NCI-H1694 (cell line): ENCODE measurements around the gene DOC2A.
"Not testable (repeated sequence)": the region's sequence is repeated elsewhere in the genome, so short reads cannot be mapped to it uniquely, and the experiment has no call there.

Experiments
- DNase-seq: peaks from one replicate; lab custom pipeline; 2025; lab: John Stamatoyannopoulos, UW

DOC2A gene

DNA sequence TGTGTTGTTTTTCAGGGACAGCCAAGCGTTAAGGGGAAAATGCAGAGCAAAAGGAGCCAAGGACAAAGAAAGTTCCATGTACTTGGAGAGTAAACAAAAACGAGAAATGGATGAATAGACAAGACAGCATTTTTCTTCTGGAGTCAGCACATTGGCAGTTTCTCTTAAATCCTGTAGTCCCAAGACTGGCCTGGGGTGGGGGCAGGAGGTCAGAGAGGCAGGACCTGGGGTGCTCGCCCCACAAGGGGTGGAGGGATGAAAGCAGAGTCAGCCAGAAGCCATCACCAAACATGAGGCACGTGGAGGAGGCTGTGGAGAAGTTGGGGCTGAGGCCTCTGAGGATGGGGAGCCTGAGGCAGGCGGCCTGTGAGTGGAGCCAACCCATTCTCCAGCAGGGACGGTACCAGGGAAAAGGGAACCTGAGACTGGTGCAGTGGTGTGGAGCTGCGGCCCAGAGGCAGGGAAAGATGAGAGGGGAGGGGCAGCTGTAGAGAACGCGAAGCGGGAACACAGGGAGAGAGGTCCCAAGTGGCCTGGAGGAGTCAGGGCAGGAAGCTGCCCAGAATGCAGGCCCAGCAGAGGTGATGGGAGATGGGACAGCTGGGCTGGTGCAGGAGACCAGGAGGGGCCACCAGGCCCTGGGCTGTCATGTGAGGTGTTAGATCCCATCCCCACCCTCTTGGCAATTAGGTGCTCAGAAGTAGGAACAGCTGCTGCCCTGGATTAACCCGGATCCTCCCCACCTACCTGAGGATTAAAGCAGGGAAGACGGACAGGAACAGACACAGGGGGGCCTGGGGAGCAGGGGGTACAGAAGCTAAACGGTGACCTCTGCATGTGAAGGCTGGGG lies 17.0 kb upstream of the DOC2A start:
- no peak for DNase-seq

DNA sequence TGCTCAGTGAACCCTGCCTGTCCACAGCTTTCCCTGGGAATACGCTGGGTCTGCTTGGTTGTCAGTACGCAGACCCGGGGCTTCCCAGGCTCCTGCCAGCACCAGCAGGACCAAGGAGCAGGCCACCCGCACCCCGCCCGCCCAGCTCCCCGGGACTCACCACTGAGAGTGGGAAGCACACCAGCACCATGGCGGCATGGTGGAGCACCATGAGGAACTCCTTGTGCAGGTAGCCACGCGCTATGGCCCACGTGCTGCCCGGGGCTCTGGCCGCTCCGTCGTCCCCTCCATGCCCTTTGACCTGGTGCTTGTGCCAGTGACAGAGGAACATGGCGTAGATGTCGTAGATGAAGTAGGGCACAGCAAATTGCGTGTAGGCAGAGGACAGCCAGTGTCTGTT lies 15.6 kb upstream of the DOC2A start:
- DNase-seq, result no peak

DNA sequence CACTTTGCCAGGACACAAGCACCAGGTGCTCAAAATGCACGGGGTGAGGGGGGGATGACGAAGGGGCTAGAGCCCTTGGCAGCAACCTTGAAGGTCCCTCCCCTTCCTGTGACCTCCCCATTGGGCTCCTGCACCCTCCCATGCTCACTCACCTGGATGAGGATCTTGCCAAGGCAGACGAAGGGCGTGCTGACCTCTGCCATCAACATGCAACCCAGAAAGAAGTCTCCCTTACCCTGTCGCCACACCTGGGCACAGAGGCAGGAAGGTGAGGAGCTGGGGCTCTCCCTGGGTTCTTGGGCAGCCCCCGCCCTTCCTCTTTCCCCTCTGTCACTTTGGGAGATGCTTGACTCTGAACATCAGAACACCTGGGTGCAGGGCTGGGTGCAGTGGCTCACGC lies 14.7 kb upstream of the DOC2A start:
- no peak for DNase-seq

DNA sequence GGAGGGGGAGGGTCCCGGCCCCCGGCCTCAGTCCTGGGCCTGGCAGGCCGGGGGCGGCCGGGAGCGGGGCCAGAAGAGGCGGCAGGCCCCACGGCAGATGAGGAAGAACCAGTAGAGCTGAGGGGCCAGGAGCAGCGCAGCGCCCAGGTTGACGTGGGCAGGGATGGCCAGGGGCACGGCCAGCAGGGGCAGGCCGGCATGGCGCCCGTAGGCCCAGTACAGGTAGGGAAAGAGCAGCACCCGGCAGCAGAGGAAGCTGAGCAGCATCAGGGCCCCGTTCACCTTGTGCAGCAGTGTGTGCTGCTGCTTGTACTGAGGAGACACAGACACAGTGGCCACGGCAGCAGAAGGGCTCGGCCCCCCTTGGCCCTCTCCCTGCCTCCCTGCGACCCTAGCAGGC lies 14.3 kb upstream of the DOC2A start:
- DNase-seq, result no peak

DNA sequence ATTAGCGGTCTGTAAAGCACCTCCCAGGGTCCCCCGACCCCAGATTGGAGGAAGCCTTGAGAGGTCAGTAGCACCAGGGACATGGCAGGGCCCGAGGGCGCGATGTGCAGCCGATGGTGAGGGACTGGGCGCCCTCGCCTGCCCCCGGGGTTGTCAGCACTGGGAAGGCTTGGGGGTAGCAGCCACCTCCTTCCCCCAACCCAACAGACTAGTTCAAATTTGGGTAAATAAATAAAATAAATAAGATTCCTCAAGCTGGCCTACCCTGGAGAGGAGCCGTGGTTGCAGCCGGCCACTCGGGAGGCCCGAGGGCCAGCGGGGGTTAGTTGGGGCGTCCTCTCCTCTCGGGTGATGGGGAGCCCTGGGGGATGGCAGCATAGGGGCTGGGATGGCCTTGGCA lies 13.6 kb upstream of the DOC2A start:
- DNase-seq, result no peak

DNA sequence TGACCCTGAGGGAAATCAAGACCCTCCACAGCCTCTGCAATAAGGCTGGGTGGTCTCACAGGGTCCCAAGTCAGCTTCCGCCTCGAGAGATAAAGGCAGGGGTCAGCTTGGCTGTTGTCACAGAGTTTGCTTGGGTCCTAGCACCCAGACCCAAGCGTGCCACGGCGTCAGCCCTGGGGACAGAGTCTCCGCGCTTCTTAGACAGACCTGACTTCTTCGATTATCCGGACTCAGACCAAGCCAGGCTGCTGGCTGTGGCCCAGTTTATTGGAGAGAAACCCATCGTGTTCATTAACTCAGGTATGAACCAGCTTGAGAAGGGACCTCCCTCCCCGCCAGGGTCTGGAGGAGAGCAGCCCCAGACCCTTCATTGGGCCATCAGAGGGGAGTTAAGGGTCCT lies 12.8 kb upstream of the DOC2A start:
- DNase-seq, result no peak

DNA sequence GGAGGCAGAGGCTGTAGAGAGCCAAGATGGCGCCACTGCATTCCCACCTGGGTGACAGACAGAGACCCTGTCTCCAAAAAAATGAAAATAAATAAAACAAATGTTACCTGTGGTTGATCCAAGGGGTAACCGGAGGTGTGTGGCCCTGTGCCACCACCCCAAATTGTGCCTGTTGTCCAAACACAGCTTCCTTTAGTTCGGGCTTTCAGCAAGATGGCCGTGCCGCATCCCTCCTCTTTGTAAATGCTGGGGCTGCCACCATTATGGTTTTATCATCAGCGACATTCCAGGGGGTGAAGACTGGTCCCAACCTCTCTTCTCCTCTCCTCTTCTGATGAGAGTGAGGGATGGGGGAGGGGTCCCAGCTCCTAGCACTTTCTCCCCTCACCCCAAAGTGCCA lies 12.1 kb upstream of the DOC2A start, which contains the start of gene C16orf92:
Gene C16orf92, plus strand, starts transcription at position 312 of the 400 bp plus-strand sequence. CDS start 143 bp downstream, outside the sequence.
- no peak for DNase-seq

DNA sequence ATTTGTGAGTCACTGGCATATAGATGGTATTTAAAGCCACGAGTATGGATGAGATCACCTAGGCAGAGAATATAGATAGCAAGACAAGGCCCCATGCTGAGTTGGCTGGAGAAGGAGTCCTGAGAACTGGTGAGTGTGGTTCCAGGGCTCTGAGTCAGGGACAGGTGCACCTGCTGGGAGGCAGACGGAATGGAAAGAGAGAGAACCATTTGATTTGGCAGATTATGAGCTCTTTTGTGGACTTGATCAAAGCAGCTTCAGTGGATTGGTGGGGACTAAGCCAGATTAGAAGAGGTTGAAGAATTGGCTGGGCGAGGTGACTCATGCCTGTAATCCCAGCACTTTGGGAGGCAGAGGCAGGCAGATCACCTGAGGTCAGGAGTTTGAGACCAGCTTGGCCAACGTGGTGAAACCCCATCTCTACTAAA lies 7.9 kb upstream of the DOC2A start:
- no peak for DNase-seq

DNA sequence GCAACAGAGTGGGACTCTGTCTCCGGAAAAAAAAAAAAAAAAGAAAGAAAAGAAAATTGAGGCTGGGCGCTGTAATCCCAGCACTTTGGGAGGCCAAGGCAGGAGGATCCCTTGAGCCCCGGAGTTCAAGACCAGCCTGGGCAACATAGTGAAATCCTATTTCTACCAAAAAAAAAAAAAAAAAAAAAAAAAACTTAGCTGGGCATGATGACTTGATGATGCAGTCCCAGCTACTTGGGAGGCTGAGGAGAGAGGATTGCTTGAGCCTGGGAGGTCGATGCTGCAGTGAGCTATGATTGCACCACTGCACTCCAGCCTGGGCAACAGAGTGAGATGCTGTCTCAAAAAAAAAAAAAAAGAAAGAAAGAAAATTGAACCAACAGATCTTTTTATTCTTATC lies 7.1 kb upstream of the DOC2A start:
- DNase-seq, result not testable (repeated sequence)

DNA sequence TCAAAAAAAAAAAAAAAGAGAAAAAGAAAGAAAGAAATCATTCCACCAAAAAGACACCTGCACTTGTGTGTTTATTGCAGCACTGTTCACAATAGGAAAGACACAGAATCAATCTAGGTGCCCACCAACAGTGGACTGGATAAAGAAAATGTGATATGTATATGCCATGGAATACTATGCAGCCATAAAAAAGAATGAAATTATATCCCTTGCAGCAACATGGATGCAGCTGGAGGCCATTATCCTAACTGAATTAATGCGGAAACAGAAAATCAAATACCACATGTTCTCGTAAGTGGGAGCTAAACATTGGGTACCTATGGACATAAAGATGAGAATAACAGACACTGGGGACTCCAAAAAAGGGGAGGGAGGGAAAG lies 6.4 kb upstream of the DOC2A start:
- no peak for DNase-seq

DNA sequence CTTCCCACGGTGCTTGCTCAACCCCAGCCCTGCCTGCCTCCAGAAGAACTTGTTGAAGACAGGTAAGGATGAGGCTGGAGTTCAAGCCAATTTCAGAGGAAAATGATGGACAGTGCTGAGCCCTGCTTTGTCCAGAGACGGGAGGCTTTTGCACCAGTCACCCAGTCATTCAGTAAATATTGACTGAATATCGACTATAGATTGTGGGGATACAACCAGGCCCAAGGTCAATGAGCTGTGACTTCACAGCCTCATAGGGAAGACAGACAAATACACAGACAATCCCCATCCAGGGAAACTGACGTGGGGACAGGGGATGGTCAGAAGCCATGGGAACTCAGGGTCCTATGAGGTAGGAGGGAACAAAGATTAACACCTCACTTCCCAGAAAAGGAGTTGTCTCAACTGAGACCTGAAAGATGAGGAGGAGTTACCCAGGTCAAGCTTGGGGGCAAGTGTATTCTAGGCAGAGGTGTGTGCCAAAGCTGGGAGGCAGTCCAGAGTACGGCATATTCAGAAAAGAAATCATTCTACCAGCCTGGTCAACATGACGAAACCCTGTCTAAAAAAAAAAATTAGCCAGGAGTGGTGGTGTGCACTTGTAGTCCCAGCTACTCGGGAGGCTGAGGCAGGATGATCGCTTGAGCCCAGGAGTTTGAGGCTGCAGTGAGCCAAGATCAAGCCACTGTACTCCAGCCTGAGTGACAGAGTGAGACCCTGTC lies 5.9 kb upstream of the DOC2A start:
- DNase-seq, result no peak

DNA sequence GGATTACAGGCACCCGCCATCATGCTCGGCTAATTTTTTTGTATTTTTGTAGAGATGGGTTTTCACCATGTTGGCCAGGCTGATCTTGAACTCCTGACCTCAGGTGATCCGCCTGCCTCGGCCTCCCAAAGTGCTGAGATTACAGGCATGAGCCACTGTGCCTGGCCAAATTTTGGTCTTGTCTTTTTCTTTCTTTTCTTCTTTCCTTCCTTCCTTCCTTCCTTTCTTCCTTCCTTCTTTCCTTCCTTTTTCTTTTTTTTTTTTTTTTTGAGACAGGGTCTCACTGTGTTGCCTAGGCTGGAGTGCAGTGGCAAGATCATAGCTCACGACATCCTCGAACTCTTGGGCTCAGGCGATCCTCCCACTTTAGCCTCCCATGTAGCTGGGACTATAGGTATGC lies 4.6 kb upstream of the DOC2A start:
- not testable (repeated sequence) for DNase-seq

DNA sequence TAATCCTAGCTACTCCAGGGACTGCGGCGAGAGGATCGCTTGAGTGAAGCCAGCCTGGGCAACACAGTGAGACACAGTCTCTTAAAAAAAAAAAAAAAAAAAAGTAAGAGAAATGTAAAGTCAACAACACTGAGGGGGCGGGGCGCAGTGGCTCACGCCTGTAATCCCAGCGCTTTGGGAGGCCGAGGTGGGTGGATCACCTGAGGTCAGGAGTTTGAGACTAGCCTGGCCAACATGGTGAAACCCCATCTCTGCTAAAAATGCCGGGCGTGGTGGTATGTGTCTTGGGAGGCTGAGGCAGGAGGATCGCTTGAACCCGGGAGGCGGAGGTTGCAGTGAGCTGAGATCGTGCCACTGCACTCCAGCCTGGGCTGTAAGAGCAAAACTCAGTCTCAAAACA lies 1.8 kb upstream of the DOC2A start:
- not testable (repeated sequence) for DNase-seq

DNA sequence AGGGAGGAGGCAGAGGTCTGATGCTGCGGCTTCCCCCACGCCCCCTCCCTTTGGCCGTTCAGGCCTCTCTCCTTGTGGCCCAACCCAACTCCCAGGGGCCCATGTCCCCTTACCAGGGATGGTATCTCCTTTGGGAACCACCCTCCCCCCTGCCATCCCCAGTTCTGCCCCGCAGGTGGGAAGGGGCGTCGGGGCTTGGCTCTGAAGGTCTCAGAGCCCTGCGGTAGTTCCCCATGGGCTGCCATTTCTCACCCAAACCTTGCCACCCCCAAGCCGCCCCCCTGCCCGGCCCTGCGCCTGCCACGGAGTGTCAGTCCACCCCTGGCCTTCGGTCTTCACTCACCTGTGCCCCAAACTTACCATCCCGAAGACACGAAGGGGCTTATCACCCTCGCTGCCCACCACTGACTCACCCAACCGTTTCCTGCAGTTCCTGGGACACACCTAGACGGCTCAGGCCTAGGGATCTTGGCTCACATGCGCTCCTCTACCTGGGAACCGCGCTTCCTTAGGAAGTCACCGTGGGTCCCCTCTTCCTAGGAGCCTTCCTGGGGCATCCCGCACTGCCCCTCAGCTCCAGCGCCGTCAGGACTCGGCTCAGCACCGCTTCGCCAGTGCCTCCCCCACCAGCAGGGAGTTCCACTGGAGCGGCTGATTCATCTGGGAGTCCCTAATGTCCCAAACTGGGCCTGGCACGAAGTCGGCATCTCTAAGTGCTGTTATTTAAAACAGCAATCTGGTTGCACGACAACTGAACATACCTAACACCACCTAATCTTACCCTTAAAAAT lies 1.1 kb upstream of the DOC2A start:
- DNase-seq, result no peak

DNA sequence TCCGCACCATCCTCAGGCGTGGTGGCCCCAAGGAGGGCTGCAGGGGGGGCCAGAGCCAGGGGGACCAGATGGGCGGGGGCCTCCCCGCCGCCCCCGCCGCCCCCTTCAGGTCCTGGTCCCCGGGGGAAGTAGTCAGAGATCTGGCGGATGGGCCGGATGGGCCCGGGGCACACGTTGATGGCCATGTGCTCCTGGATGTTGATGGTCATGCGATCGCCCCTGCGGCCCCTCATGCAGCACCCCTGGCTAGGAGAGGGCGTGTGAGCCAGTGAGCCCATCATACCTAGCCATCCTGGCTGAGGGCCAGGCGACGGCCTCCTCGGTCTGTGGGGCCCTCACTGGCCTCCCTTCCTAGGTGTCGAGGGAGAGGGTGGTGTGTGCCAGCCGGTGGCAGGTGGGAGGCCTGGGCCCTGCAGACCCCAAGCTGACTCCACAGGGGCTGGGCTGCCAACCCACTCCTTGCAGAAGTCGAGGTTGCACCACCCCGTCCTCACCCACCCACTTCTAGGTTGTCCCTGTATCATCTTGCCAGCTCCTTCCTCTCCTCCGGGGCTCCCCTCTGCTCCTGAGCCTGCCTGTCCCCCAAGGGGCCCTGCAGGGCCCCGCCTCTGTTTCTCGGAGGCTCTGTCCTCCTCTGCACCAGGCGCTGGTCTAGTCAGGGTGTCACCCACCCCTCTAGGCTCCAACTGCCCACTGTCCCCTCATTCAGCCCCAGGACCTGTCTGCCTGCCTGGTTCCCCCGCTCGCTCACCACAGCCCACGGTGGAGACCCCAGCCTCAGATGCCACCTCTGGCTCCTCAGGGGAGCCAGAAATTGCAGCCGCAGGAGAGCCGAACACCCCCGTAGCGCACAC lies 610 bp downstream of the DOC2A start:
- DNase-seq, result no peak

DNA sequence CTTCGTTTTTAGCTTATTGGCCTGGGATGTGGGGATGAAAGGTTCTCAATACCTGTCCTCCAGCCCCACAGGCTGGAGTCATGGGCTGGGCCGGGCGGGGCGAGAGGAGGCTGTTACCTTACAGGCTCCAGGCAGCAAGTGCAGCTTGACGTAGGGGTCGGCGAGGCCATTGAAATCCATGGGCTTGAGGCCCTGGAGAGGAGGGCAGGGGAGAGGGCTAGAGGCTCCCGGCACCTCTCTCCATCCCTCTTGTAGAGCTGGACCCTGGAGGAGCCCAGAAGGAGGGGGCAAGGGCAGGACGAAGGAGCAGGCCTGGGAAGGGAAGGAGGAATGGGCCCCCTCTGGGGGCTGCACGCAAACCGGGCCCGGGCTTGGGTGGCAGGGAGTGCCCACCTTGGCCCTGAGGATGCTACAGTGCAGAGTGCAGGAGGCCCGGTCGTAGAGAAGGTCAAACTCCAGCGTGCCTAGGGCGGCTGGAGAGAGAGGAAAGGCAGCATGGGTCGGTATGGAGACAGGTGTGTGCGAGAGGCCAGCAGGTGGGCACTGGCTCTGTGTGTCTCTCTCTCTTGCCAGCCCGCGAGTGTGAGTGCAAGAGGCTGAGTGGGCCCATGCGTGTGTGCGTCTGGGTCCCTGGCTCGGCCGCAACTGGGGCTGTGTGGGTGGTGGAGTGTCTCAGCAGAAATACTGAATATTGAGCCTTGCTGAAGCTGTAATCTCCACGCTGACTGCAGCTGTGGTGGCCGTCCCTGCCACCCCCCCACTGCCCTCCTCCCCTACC lies 1.6 kb downstream of the DOC2A start:
- DNase-seq, result no peak

DNA sequence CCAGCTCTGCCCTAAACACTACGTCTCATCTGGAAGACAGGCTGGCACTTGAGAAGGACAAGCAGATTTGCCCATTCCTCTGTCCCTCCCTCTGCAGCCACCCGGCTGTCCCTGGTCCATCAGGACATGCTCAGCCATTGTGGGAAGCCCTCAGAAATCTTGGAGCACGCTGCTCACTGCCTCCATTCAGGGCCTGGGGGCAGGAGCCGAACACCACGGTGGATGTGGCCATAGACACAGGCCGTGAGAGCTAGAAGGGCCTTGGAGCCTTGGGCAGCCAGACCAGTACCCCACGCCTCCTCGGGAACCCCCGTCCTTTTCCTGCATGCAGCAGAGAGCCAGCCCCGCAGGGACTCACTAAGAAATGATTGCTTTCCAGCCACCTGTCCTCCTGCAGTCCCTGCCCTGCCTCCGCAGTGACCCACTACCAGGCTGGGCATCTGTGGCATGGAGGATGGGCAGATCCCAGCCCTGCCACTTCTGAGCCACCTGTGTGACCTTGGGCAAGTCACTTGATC lies 3.4 kb downstream of the DOC2A start:
- no peak for DNase-seq

DNA sequence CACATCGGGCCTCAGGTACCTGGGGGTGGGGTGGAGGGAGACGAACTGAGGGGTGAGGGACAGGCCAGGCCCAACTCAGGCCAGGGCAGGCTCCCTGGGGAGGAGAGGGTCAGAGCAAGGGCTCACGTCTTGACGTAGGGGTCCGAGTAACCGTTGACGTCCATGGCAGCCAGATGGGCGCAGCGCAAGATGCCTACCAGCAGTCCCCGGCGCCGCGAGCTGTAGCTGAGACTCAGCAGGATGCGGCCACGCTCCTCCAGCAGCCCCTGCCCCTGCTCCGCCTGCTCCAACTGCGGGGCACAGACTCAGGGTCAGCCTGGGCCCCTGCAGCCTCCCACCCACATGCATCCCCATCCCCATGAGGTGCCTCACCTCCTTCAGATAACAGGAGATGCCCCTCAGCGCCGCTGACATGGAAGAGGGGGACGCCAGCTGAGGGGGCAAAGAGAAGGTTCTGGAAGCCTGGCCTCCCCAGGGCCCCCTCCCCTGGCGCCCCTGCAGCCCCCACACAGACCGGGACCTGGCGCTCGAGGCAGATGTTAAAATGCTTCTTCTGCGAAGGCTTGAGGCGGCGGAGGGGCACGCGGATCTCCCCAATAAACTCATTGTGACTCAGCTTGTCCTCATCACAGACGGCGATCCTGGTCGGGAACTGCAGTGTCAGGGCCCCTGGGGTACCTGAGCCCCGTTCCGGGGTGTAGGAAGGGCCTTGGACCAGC lies 4.0 kb downstream of the DOC2A start:
- no peak for DNase-seq

DNA sequence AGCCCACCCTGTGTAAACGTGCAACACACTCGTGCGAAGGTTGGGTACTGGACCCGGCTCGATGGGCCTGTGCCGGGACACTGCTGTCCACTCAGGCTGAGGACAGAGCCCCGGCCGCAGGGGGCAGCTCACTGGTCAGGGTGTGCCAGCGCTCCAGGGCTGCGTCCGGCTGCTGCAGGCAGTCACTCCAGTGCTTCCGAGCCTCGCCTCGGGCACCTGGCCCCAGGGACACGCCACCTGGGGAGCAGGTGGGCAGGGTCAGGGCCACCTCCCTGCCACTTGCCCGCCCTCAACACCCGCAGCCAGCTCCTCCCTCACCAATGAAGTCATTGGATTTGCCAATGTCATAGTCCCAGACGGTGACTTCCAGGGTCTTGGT lies 4.7 kb downstream of the DOC2A start:
- DNase-seq, result no peak
